ENCODE measurements around the gene APOBEC4.

DNA sequence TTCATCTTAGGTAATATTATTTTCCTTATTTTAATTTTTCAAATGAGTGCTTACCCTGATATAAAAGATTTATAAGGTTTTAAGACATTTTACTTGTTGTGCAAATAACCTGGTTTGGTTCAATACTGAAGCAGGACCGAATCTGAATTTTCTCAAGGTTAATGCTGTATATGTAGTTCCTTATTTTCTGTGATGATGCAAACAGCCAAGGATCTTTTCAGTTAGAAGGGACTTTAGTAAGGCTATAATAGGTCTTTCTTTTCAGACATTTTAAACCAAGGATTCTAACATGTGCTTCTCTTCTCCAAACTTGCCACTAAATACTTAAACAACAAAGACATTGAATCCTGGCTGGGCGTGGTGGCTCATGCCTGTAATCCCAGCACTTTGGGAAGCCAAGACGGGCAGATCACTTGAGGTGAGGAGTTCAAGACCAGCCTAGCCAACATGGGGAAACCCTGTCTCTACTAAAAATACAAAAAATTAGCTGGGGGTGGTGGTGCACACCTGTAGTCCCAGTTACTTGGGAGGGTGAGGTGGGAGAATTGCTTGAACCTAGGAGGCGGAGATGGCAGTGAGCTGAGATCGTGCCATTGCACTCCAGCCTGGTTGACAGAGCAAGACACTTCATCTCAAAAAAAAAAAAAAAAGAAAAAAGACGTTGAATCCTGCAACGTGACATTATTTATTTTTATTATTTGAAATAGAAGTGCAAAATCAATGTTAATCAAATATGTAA, 14.3 kb downstream of the APOBEC4 start:
- TF ChIP-seq POLR2AphosphoS5 (IDR thresholded peaks at IDR 0.05; ENCODE audit: control insufficient read depth, insufficient read depth, low read depth, low read length), result no peak
- TF ChIP-seq, protein P1, sequence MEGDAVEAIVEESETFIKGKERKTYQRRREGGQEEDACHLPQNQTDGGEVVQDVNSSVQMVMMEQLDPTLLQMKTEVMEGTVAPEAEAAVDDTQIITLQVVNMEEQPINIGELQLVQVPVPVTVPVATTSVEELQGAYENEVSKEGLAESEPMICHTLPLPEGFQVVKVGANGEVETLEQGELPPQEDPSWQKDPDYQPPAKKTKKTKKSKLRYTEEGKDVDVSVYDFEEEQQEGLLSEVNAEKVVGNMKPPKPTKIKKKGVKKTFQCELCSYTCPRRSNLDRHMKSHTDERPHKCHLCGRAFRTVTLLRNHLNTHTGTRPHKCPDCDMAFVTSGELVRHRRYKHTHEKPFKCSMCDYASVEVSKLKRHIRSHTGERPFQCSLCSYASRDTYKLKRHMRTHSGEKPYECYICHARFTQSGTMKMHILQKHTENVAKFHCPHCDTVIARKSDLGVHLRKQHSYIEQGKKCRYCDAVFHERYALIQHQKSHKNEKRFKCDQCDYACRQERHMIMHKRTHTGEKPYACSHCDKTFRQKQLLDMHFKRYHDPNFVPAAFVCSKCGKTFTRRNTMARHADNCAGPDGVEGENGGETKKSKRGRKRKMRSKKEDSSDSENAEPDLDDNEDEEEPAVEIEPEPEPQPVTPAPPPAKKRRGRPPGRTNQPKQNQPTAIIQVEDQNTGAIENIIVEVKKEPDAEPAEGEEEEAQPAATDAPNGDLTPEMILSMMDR (IDR thresholded peaks at IDR 0.05 in 2 of 3, conservative IDR thresholded peaks at IDR 0.05 in 1 of 3; ENCODE audit: insufficient read depth in 2 of 3, low read depth in 1 of 3, low read length in 3 of 3), result no peak
- TF ChIP-seq ZNF347 (CRISPR knock-in tag; IDR thresholded peaks at IDR 0.05; ENCODE audit: low read depth), result no peak
- TF ChIP-seq, protein P2, sequence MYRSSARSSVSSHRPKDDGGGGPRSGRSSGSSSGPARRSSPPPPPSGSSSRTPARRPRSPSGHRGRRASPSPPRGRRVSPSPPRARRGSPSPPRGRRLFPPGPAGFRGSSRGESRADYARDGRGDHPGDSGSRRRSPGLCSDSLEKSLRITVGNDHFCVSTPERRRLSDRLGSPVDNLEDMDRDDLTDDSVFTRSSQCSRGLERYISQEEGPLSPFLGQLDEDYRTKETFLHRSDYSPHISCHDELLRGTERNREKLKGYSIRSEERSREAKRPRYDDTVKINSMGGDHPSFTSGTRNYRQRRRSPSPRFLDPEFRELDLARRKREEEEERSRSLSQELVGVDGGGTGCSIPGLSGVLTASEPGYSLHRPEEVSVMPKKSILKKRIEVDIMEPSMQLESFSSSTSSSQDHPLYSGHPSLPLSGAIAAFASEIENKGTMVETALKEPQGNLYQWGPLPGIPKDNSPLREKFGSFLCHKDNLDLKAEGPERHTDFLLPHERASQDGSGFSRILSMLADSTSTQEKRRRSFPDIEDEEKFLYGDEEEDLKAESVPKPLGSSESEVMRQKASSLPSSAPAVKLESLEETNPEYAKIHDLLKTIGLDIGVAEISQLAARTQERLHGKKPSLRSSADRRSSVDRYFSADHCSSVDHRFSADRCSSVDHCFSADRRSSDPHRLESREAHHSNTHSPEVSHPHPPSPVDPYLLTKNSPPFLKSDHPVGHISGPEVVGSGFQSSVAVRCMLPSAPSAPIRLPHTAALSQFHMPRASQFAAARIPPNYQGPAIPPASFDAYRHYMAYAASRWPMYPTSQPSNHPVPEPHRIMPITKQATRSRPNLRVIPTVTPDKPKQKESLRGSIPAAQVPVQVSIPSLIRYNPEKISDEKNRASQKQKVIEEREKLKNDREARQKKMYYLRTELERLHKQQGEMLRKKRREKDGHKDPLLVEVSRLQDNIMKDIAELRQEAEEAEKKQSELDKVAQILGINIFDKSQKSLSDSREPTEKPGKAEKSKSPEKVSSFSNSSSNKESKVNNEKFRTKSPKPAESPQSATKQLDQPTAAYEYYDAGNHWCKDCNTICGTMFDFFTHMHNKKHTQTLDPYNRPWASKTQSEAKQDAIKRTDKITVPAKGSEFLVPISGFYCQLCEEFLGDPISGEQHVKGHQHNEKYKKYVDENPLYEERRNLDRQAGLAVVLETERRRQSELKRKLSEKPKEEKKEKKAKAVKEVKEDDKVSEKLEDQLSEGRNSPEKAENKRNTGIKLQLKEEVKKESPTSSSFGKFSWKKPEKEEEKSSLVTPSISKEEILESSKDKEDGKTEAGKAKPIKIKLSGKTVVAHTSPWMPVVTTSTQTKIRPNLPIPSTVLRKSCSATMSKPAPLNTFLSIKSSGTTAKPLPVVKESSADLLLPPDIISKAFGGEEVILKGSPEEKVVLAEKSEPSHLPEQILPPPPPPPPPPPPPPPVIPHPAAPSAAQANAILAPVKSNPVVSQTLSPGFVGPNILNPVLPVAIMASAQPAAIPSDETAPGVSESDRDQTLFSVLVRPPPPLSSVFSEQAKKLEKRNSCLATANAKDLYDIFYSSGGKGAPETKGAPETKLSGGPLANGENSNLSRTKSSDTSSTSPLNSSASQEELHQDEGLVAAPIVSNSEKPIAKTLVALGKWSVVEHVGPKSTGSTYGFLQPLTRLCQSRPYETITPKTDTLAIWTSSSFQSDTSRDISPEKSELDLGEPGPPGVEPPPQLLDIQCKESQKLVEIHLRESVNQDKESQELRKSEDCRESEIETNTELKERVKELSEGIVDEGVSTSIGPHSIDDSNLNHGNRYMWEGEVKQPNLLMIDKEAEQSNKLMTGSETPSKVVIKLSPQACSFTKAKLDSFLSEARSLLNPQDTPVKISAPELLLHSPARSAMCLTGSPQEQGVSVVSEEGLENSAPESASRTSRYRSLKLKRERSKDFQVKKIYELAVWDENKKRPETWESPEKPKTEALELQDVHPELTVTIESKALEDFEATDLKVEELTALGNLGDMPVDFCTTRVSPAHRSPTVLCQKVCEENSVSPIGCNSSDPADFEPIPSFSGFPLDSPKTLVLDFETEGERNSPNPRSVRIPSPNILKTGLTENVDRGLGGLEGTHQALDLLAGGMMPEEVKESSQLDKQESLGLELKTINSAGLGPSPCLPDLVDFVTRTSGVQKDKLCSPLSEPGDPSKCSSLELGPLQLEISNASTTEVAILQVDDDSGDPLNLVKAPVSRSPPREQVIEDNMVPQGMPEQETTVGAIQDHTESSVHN (IDR thresholded peaks at IDR 0.05; ENCODE audit: borderline replicate concordance in 1 of 2, low read depth in 1 of 2), result no peak
- no peak for TF ChIP-seq SMC3 (conservative IDR thresholded peaks at IDR 0.05; ENCODE audit: insufficient read depth, low read depth, low read length)
- no peak for TF ChIP-seq TBP (optimal IDR thresholded peaks at IDR 0.05; ENCODE audit: low read depth, low read length)
